22Rv1 (cell line): ENCODE data around the gene TMEM182.

Experiments
- H3K27ac ChIP-seq: fragments of 450-650 bp; 2 replicates; pipeline ENCODE4 v1.5.1; 2017
- CTCF ChIP-seq: fragments of 450-650 bp; IDR thresholded peaks from 2 replicates; pipeline ENCODE4 v1.5.1; 2017; ENCODE audit warnings: mild to moderate bottlenecking
- ZFX ChIP-seq: fragments of 450-650 bp; IDR thresholded peaks from 2 replicates; pipeline ENCODE4 v1.6.1; 2017; ENCODE audit warnings: antibody characterized with exemption, borderline replicate concordance

The TMEM182 gene

GRCh38 chr2:102843764-102844443, 82.1 kb downstream of the TMEM182 start:
- TF ChIP-seq CTCF = no peak
- TF ChIP-seq ZFX = no peak
- H3K27ac ChIP-seq = no peak overlapping the region

GRCh38 chr2:102844911-102845310, 83.1 kb downstream of the TMEM182 start:
- H3K27ac ChIP-seq = no peak overlapping the region
- TF ChIP-seq CTCF = no peak
- no peak for TF ChIP-seq ZFX

GRCh38 chr2:102848366-102848839, 86.6 kb downstream of the TMEM182 start:
- TF ChIP-seq CTCF (0 out of 2 replicates have a peak, but pooled peaks have one; percentile 2), ZFX (no peak)

GRCh38 chr2:102850888-102851287, 89.1 kb downstream of the TMEM182 start:
- H3K27ac ChIP-seq = no peak overlapping the region
- TF ChIP-seq ZFX = no peak

More at GRCh38 chr2:102848366-102848839, 86.6 kb downstream of the TMEM182 start:
- H3K27ac ChIP-seq = no peak overlapping the region

GRCh38 chr2:102852867-102853266, 91.0 kb downstream of the TMEM182 start:
- H3K27ac ChIP-seq = no peak overlapping the region
- TF ChIP-seq CTCF (no peak), ZFX (no peak)
